Activated T-helper 2 cell treated with anti-CD3 and anti-CD28 coated beads, Interferon-gamma antibody, Interleukin-2, Interleukin-4, amounts not matched to agents 10 μg/mL and 5 μg/mL and 100 μg/mL, durations not matched to agents 14 hours and 24 hours and 36 hours (primary cell): Measurements from ENCODE around the gene TMBIM6. TPM values are rescaled to one million over a fixed set of nuclear protein-coding genes. Genes with fewer than 3 reads are reported as not detected.
"Not testable (repeated sequence)": the region's sequence is repeated elsewhere in the genome, so short reads cannot be mapped to it uniquely, and the experiment has no call there.

Source experiments
- DNase-seq: peaks from one replicate; pipeline ENCODE4 v3.0.0; 2021; ENCODE audit warnings: low spot score
- H3K27ac Mint-ChIP-seq: one replicate; pipeline ENCODE4 v1.8.0; 2021; ENCODE audit warnings: mixed read lengths
- H3K27me3 Mint-ChIP-seq: one replicate; pipeline ENCODE4 v1.8.0; 2021; ENCODE audit warnings: low read depth, mixed read lengths
- H3K36me3 Mint-ChIP-seq: one replicate; pipeline ENCODE4 v1.8.0; 2021; ENCODE audit warnings: low read depth, mixed read lengths
- H3K4me1 Mint-ChIP-seq: one replicate; pipeline ENCODE4 v1.8.0; 2021; ENCODE audit warnings: low read depth, mixed read lengths
- H3K4me3 Mint-ChIP-seq: one replicate; pipeline ENCODE4 v1.8.0; 2021; ENCODE audit warnings: low read depth, mild to moderate bottlenecking, moderate library complexity, mixed read lengths
- H3K9me3 Mint-ChIP-seq: one replicate; pipeline ENCODE4 v1.8.0; 2021; ENCODE audit warnings: mixed read lengths
- intact Hi-C: fragments of 100-400 bp; cut with micrococcal nuclease; formaldehyde crosslinking; loops from one replicate; pipeline ENCODE4 v1.15.1; 2023
- total RNA-seq: library from RNA; stranded (reverse); gene quantifications from 2 replicates; pipeline ENCODE4 v1.2.3, GENCODE V29; 2022

Gene TMBIM6
- total RNA-seq, 1 donor from 2014 or later: 405 TPM

DNA sequence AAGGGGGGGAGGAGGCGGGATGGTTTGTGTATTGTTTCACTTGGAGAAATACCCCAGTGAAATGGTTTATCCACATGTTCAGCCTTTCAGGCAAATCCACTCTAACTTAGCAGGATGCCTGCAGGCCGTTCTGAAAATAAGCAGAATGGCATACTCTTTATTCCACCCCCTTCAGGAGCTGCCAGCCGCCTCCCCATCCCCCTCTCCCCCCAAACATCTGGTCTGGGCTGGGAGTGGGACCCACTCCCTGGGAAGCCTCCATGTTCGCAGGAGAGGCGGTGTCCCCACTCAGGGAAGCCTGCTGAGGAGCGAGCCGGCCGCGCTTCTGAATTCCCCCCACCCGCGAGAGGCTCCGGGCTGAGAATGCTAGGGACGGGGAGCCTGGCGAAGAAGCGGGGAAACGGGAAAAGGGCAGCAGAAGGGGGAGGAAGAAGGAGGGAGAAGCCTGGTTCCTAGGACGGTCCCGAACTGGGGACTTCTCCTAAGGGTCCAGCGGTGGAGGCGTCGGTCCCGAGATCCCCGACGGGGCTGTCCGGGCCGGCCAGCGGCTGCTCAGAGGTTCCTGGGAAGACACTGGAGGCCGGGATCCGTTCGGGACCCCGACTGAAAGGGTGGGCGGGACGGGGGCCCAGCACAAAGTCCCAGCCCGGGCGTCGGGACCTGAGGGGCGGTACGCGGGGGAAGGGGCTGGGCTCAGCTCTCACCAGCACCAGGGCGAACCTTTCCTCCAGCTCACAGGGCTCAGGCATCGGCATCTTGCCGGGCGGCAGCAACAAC lies 34.8 kb upstream of the TMBIM6 start:
- intact Hi-C loops: loop anchor here (1.0 to 5.0 kb wide), 6 partner anchors 34 to 339 kb away; partner anchors contain the start of genes MCRS1, NCKAP5L, SPATS2 and TMBIM6
- peaks cover 10% of the 10 kb centered on the region for H3K36me3 Mint-ChIP-seq
- H3K27me3 Mint-ChIP-seq: peaks cover 17% of the 10 kb centered on the region
- peak; percentile 11 for DNase-seq
- H3K4me1 Mint-ChIP-seq: peaks cover 43% of the 10 kb centered on the region
- H3K27ac Mint-ChIP-seq: peak overlapping the region; percentile 84
- H3K9me3 Mint-ChIP-seq: no peaks in the 10 kb centered on the region
- H3K4me3 Mint-ChIP-seq: peak overlapping the region; percentile 94

DNA sequence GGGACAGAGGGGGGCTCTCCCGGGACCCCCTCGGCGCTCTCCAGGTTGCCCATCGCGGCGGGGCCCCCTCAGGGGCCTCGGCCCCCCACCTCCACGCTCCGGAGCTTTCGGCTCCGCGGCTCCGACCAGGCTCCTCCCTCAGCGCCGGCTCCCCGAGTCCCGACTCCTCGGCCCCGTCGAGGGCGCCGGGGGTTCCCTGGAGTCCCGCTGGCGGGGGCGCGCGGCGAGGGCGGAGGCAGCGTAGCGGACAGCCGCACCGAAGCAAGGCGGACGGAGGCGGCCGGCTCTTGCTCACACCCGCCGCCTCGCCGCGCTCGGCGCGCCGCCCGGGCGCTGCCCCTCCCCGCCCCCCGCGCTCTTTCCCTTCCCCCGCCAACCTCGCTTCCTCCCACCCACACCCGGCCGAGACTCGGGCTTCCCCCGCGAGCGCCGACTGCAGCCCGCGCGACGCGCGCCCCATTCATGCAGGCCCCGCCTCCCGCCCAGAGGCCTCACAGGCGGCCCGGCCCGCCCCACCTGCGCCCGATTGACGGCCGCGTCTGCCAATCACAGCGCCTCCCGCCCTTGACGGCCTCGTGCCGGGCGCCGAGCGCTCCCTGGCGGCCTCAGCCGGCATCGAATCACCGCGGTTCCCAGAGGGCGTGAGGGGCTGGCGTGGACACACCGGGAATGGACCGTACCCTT lies 34.1 kb upstream of the TMBIM6 start, which contains the start of gene FMNL3:
TSS of gene FMNL3 (minus strand) at position 278 of the 684 bp plus-strand sequence. CDS start at position 53, 225 bp downstream.
- Mint-ChIP-seq H3K4me3 (peak within 1 kb of the TSS; percentile 94), H3K4me1 (peaks cover 43% of the 10 kb centered on the region), H3K27me3 (peaks cover 21% of the 10 kb centered on the region), H3K9me3 (no peaks in the 10 kb centered on the region), H3K36me3 (peaks cover 10% of the 10 kb centered on the region), H3K27ac (peak within 1 kb of the TSS; percentile 84)
- intact Hi-C loops: loop anchor here (1.0 to 5.0 kb wide), 6 partner anchors 34 to 340 kb away; partner anchors contain the start of genes MCRS1, NCKAP5L, SPATS2 and TMBIM6
- peak; percentile 98 for DNase-seq

- no peak for DNase-seq
- H3K4me1 Mint-ChIP-seq: peaks cover 38% of the 10 kb centered on the region
- peaks cover 6% of the 10 kb centered on the region for H3K36me3 Mint-ChIP-seq
- H3K27me3 Mint-ChIP-seq: peaks cover 25% of the 10 kb centered on the region
- intact Hi-C loops: loop anchor here (1.0 to 5.0 kb wide), 6 partner anchors 33 to 340 kb away; partner anchors contain the start of genes MCRS1, NCKAP5L, SPATS2 and TMBIM6
- H3K27ac Mint-ChIP-seq: peak overlapping the region; percentile 59
- peak overlapping the region; percentile 79 for H3K4me3 Mint-ChIP-seq
- no peaks in the 10 kb centered on the region for H3K9me3 Mint-ChIP-seq
Observed at GRCh38 chr12:49707812-49708147, 33.6 kb upstream of the TMBIM6 start.

GRCh38 chr12:49708851-49709250 lies 32.5 kb upstream of the TMBIM6 start:
- Mint-ChIP-seq H3K9me3 (no peaks in the 10 kb centered on the region), H3K27ac (no peak overlapping the region), H3K4me1 (peaks cover 28% of the 10 kb centered on the region), H3K36me3 (peaks cover 4% of the 10 kb centered on the region), H3K4me3 (no peak overlapping the region), H3K27me3 (peaks cover 27% of the 10 kb centered on the region)
- DNase-seq: no peak
- intact Hi-C loops: loop anchor here (5.0 kb wide), 2 partner anchors 118 to 342 kb away; partner anchors contain the start of genes NCKAP5L and SPATS2

GRCh38 chr12:49713952-49714351 lies 27.4 kb upstream of the TMBIM6 start:
- H3K27ac Mint-ChIP-seq, DNase-seq, intact Hi-C loops, H3K9me3 Mint-ChIP-seq, H3K4me1 Mint-ChIP-seq, H3K36me3 Mint-ChIP-seq, H3K4me3 Mint-ChIP-seq: not testable (repeated sequence)
- peaks cover 29% of the 10 kb centered on the region for H3K27me3 Mint-ChIP-seq

GRCh38 chr12:49716553-49716952 lies 24.8 kb upstream of the TMBIM6 start:
- intact Hi-C loops: no loop called here
- Mint-ChIP-seq H3K27ac (no peak overlapping the region), H3K36me3 (no peaks in the 10 kb centered on the region), H3K9me3 (no peaks in the 10 kb centered on the region), H3K27me3 (peaks cover 35% of the 10 kb centered on the region), H3K4me1 (no peaks in the 10 kb centered on the region), H3K4me3 (no peak overlapping the region)
- DNase-seq: no peak

- H3K27ac Mint-ChIP-seq, intact Hi-C loops, DNase-seq, H3K4me1 Mint-ChIP-seq, H3K4me3 Mint-ChIP-seq, H3K36me3 Mint-ChIP-seq, H3K9me3 Mint-ChIP-seq: not testable (repeated sequence)
- H3K27me3 Mint-ChIP-seq: peaks cover 31% of the 10 kb centered on the region
Observed at GRCh38 chr12:49717800-49718199, 23.6 kb upstream of the TMBIM6 start.

DNA sequence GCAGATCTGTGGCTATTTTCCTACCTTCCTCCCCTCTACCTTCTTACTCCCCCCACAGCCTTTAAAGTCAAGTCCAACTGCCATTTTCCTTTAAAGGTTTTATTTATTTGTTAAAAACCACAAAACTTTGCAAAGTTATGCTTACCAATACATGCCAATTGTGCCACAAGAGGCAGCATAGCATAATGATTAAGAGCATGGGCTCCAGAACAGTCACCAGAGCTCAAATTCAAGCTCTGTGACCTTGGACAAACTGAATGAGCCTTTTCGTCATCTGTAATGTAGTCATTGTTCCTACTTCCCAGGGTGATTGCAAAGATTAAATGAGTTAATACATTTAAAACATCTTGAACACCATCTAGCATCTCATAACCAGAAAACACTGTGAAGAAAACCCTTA lies 21.1 kb upstream of the TMBIM6 start:
- Mint-ChIP-seq H3K27me3 (peaks cover 31% of the 10 kb centered on the region), H3K36me3 (no peaks in the 10 kb centered on the region), H3K27ac (no peak overlapping the region), H3K4me3 (no peak overlapping the region), H3K9me3 (no peaks in the 10 kb centered on the region), H3K4me1 (no peaks in the 10 kb centered on the region)
- intact Hi-C loops: no loop called here
- DNase-seq: no peak

- peaks cover 32% of the 10 kb centered on the region for H3K27me3 Mint-ChIP-seq
- DNase-seq, H3K4me1 Mint-ChIP-seq, H3K27ac Mint-ChIP-seq, intact Hi-C loops, H3K36me3 Mint-ChIP-seq, H3K4me3 Mint-ChIP-seq, H3K9me3 Mint-ChIP-seq: not testable (repeated sequence)
Observed at GRCh38 chr12:49721355-49721754, 20.0 kb upstream of the TMBIM6 start.

- Mint-ChIP-seq H3K36me3 (no peaks in the 10 kb centered on the region), H3K4me3 (no peak overlapping the region), H3K9me3 (no peaks in the 10 kb centered on the region), H3K27me3 (peaks cover 25% of the 10 kb centered on the region), H3K27ac (no peak overlapping the region), H3K4me1 (no peaks in the 10 kb centered on the region)
- DNase-seq: no peak
- intact Hi-C loops: no loop called here
Observed at GRCh38 chr12:49728446-49728845, 12.9 kb upstream of the TMBIM6 start.

- Mint-ChIP-seq H3K4me3 (no peak overlapping the region), H3K9me3 (no peaks in the 10 kb centered on the region), H3K36me3 (no peaks in the 10 kb centered on the region), H3K4me1 (peaks cover 3% of the 10 kb centered on the region), H3K27me3 (peaks cover 20% of the 10 kb centered on the region), H3K27ac (no peak overlapping the region)
- no peak for DNase-seq
- intact Hi-C loops: no loop called here
Observed at GRCh38 chr12:49730050-49730449, 11.3 kb upstream of the TMBIM6 start.

- DNase-seq: no peak
- Mint-ChIP-seq H3K9me3 (no peaks in the 10 kb centered on the region), H3K27ac (no peak overlapping the region), H3K4me1 (peaks cover 3% of the 10 kb centered on the region), H3K27me3 (peaks cover 17% of the 10 kb centered on the region), H3K4me3 (no peak overlapping the region), H3K36me3 (no peaks in the 10 kb centered on the region)
- intact Hi-C loops: no loop called here
Observed at GRCh38 chr12:49730568-49731101, 10.7 kb upstream of the TMBIM6 start.
